ENCODE results near the gene ZIC2.
"Not testable (repeated sequence)": the region's sequence is repeated elsewhere in the genome, so short reads cannot be mapped to it uniquely, and the experiment has no call there.

The ZIC2 gene

GRCh38 chr13:99981735-99982035, at the start of gene ZIC2:
Gene ZIC2 (plus strand): TSS chr13:99981784. CDS start chr13:99982065, 281 bp downstream.
- no peak for DNase-seq (ENCODE audit: low read depth)

- DNase-seq (ENCODE audit: low read depth): no peak
Observed at GRCh38 chr13:99932912-99933311, 48.7 kb upstream of the ZIC2 start.

GRCh38 chr13:99935772-99936171, 45.8 kb upstream of the ZIC2 start:
- no peak for DNase-seq (ENCODE audit: low read depth)

GRCh38 chr13:99938635-99939034, 42.9 kb upstream of the ZIC2 start:
- DNase-seq (ENCODE audit: low read depth): no peak

- no peak for DNase-seq (ENCODE audit: low read depth)
Observed at GRCh38 chr13:99941086-99941485, 40.5 kb upstream of the ZIC2 start.

GRCh38 chr13:99941911-99942310, 39.7 kb upstream of the ZIC2 start:
- DNase-seq (ENCODE audit: low read depth): no peak

- DNase-seq (ENCODE audit: low read depth): no peak
Observed at GRCh38 chr13:99944102-99944501, 37.5 kb upstream of the ZIC2 start.

- no peak for DNase-seq (ENCODE audit: low read depth)
Observed at GRCh38 chr13:99944606-99945005, 37.0 kb upstream of the ZIC2 start.

GRCh38 chr13:99945515-99945914, 36.1 kb upstream of the ZIC2 start:
- DNase-seq (ENCODE audit: low read depth): not testable (repeated sequence)

GRCh38 chr13:99947666-99948065, 33.9 kb upstream of the ZIC2 start:
- DNase-seq (ENCODE audit: low read depth): no peak

- no peak for DNase-seq (ENCODE audit: low read depth)
Observed at GRCh38 chr13:99948411-99948810, 33.2 kb upstream of the ZIC2 start.

- DNase-seq (ENCODE audit: low read depth): no peak
Observed at GRCh38 chr13:99948907-99949678, 32.5 kb upstream of the ZIC2 start.

- no peak for DNase-seq (ENCODE audit: low read depth)
Observed at GRCh38 chr13:99949679-99950413, 31.7 kb upstream of the ZIC2 start.

GRCh38 chr13:99951666-99952065, 29.9 kb upstream of the ZIC2 start:
- not testable (repeated sequence) for DNase-seq (ENCODE audit: low read depth)

GRCh38 chr13:99953138-99953755, 28.3 kb upstream of the ZIC2 start:
- DNase-seq (ENCODE audit: low read depth): no peak

GRCh38 chr13:99955107-99955746, 26.4 kb upstream of the ZIC2 start:
- DNase-seq (ENCODE audit: low read depth): no peak

GRCh38 chr13:99955747-99956472, 25.7 kb upstream of the ZIC2 start:
- peak; percentile 4 for DNase-seq (ENCODE audit: low read depth)

- DNase-seq (ENCODE audit: low read depth): no peak
Observed at GRCh38 chr13:99956473-99957349, 24.9 kb upstream of the ZIC2 start.

GRCh38 chr13:99958406-99959126, 23.0 kb upstream of the ZIC2 start:
- DNase-seq (ENCODE audit: low read depth): no peak

GRCh38 chr13:99959127-99959539, 22.5 kb upstream of the ZIC2 start:
- no peak for DNase-seq (ENCODE audit: low read depth)

Data from GM04504 (cell line).